ENCODE measurements around the gene COL10A1.
"Not testable (repeated sequence)": the region's sequence is repeated elsewhere in the genome, so short reads cannot be mapped to it uniquely, and the experiment has no call there.

COL10A1 gene

DNA sequence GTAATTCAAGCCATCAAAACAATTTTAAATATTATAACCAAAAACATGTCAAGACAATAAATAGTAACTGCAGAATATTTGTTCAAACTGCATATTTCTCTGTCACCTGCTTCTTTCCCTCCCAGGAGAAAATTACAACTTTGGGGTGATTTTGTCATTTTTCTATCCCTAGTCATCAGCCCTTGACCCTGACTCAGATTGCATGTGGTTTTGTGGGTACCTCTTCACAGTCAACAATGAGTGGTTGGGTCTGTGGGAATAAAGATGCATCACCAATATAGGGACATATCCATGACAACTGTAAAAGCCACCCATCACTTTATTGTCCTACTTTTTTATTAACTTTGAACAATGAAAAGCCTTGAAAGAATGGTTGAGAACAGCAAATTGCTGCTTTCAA is 7.3 kb downstream of the COL10A1 start:
- no peak for FAIRE-seq

DNA sequence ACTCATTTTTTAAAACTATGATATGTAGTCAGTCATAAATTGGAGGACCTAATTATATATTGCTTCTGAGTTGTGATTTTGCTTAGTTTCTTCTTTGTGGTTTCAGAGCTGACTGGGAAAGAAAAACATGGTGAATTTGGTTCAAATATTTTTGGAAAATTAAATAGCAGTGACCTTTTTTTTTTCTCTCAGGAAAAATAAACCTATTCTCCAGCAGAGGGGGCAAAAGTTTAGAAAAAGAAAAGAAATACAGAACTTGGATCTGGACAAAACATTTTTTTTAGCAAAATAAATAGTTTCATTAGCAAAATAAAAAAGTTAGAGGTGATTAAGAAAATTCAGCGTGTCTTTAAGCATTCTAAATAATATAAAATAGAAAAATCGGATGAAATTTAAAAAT is 10.2 kb downstream of the COL10A1 start:
- FAIRE-seq: peak; percentile 66

DNA sequence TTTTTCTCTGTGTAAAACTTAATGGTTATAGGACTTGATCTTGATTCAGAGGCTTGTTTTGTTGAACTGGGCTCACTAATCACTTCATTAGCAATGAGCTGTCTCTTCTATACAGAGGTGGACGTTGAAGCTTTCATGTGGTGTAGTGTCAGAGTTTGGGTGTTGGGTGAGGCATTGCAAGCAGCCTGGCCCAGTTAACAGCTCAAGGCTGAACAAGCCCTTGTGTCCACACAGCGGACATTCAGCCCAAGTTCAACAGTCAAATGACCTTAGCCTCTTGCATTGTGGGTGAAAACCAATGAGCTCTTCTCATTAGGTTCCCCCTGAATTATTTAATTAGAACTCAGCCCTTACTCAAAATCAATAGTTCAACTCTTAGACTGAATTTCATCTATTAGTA is 12.5 kb downstream of the COL10A1 start:
- no peak for FAIRE-seq

DNA sequence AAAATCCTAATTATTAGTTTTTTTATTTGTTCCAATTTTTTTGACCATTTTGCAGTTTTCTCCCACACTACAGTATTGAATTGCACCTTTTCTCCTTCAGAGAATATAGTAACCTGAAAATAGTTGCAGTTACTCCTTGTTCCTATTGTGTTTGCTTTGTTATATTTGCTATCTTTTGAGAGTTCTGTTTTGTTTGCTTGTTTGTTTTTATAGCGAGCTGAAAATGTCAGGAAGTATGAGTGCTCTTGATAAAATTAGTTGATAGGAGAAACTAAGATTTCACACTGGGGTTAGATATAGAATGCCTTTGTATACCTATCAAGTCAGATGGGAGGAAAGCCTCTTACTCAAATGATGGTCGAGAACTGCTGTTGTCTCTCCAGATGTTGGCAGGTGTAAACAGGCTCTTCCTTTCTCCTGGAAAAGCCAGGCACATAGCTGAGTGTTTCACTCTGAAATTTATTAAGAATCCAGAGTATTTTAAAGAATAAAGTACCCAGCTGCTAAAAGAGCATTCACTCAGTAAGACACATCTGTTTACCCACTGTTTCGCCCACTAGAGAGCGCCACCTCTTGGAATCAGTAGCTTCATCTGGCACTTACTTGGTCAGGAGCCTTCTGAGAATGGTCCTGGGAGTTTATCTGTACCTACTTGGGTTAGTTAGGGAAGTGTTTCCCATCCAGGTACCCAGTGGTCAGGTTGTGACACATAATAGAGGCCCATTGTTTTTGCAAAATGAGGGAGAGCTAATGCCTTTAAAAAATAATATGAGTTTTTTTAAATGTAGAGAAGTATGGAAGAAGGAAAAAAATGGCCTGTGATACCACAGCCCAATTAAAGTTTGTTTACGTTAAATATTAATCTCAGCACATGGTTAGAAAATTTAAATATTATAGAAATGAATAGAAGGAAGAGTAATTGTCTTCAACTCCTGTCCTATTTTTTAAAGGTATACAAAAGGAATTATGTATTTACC is 14.1 kb downstream of the COL10A1 start:
- FAIRE-seq: no peak

GRCh38 chr6:116108836-116109235 is 17.1 kb downstream of the COL10A1 start:
- no peak for FAIRE-seq

- FAIRE-seq: no peak
Observed at GRCh38 chr6:116106146-116106545, 19.8 kb downstream of the COL10A1 start.

- FAIRE-seq: no peak
Observed at GRCh38 chr6:116105247-116105646, 20.7 kb downstream of the COL10A1 start.

GRCh38 chr6:116104636-116105035 is 21.3 kb downstream of the COL10A1 start:
- no peak for FAIRE-seq

DNA sequence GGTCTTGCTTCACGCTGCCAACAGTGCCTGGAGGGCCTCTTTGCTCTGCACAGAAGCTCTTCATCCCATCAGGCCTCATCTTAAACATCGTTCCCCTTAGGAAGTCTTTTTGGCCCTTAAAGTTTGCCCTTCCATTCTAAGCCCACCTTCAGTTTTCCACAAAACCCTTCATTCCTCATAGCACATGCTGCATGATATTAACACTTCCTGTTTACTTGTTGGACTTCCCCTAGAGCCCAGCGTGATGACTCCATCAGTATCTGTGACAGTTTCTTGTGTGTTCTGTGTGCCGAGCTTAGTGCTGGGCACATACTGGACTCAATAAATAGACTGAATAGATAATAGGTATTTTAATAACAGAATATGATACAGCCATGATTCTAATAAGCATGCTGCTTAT is 23.1 kb downstream of the COL10A1 start:
- FAIRE-seq: no peak

- no peak for FAIRE-seq
Observed at GRCh38 chr6:116101790-116102189, 24.1 kb downstream of the COL10A1 start.

DNA sequence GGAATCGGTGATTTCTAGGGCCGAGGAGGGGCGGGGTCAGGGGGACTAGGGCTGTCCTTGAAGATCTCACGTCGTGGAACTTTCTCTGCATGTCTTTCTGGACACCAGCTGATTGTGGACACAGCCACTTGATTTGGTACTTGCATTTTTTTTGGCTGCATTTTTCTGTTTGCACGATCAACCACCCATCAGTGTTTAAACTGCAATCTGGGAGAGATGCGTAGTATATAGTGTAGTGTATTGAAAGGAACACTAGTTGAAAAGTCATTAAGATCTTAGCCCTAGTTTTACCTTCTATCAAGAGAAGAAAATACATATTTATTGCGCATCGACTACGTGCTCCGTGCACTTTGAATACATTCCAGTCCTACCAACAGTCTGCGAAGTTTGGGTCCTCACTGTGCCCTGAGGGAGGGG is 24.6 kb downstream of the COL10A1 start:
- FAIRE-seq: no peak

DNA sequence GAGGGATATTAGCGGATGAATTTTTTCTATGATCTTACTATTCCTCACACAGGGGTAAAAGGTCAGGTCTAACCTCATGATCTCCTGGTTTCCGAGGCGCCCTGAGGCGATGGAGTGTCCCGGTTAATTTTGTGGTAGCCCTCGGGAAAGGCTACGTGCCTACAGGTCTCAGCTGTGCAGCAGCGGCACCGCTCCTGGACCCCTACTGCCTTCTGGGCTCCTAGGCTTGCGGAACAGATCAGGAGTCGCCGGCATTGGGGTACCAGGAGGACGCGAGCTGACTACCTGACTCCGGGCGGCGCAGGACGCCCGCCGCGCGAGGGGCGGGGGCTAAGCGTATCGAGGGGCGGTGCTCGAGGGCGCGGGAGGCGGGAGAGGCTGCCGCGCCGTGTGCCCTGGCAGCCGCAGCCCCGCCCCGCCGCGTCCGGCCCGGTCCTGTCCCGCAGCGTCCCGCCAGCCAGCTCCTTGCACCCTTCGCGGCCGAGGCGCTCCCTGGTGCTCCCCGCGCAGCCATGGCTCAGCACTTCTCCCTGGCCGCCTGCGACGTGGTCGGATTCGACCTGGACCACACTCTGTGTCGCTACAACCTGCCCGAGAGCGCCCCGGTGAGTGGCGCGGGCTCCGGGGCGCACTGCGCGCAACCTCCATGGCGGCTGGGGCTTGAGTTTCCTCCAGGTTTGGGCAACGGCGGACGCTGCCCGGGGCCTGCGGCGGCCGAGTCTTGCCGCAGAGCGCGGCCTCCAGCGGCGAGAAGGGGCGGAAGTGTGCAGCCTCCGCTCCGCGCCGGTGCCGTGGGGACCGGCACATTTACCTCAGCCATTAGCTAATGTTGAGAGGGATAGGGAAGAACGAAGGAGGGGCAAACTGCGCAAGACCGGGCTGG is 25.3 kb downstream of the COL10A1 start, which contains the start of gene NT5DC1:
NT5DC1 (plus strand) TSS at position 435 of the 883 bp plus-strand sequence; CDS start at position 513, 78 bp downstream.
- FAIRE-seq: no peak

GRCh38 chr6:116099036-116099435 is 26.9 kb downstream of the COL10A1 start:
- FAIRE-seq: no peak

DNA sequence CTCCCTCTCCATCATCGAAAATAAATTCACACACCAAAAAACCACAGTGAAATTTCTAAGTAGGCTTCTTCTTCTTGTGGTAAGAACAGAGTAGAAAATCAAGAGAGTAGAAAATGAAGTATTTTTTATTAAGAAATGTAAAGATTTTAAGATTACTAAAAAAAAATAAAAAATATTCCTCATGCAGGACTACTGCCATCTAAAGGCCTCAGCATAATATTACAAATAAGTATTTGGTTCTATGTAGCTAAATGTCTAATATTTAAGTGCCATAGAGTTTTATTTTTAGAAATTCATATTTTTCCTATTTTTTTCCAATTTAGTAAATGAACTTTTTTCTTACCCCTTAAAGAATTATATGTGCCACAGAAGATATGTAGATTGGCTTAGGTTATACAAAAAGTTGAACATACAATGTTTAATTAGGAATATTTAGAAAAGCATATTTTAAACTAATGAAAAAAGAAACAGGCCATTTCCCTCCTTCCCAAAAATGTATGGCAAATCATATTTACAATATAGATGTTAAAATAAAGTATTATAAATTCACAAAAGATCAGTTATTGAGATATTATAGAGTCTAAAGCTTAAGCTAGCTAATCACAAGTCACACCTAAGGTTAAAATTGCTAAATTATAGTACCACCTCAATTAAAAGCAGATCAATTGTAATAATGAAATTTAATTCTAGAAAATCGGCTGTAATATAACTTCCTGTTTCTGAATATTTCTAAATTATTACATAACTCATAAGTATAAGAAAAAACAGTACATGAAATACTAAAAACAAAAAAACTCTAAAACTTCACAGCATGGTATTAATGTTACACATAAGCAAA is 28.7 kb downstream of the COL10A1 start:
- peak; percentile 43 for FAIRE-seq

DNA sequence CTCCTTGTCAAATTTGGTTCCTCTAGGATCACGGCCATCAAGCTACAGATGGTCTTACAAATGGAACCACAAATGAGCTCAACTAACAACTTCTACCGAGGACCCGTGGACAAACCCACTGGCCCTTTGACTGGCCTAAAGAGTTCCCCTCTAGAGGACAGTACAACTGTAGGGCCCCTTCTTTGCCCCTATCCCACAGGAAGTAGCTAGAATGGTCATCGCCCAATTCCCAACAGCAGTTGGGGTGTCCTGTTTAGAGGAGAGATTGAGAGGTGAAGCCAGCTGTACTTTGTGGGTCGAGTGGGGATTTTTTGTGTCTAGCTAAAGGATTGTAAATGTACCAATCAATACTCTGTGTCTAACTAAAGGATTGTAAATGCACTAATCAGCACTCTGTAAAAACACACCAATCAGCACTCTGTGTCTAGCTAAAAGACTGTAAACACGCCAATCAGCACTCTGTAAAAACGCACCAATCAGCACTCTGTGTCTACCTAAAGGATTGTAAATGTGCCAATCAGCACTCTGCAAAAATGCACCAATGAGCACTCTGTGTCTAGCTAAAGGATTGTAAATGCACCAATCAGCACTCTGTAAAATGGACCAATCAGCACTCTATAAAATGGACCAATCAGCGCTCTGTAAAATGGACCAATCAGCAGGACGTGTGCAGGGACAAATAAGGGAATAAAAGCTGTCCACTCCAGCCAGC is 29.7 kb downstream of the COL10A1 start:
- FAIRE-seq: not testable (repeated sequence)

GRCh38 chr6:116094041-116094440 is 31.9 kb downstream of the COL10A1 start:
- FAIRE-seq: no peak

GRCh38 chr6:116090251-116090650 is 35.7 kb downstream of the COL10A1 start:
- no peak for FAIRE-seq

DNA sequence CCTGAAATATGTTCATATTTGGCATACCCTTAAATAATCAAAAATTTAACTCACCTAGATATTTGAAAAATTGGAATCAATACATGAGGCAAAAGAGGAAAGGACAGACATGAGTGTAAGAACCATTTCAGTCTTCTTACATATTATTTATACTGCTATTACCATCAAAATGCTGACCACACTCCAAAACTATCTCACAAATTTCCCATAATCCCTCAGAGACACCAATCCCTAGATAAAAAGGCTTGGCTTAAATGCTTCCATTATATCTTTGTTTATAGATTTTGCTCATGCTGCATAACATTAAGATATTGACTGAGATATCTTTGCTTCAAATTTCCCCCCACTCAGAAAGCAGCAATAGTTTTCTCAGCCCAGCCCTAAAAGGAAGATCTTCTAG is 37.0 kb downstream of the COL10A1 start:
- FAIRE-seq: no peak

GRCh38 chr6:116087437-116088027 is 38.4 kb downstream of the COL10A1 start:
- no peak for FAIRE-seq

- no peak for FAIRE-seq
Observed at GRCh38 chr6:116084284-116084683, 41.6 kb downstream of the COL10A1 start.

- FAIRE-seq: no peak
Observed at GRCh38 chr6:116083052-116083451, 42.9 kb downstream of the COL10A1 start.
